Left forelimb (tissue), 1 donor: Measurements from ENCODE around the gene FAM156A.
"Not testable (repeated sequence)": the region's sequence is repeated elsewhere in the genome, so short reads cannot be mapped to it uniquely, and the experiment has no call there.

ENCODE experiments used
- DNase-seq: peaks from one replicate; pipeline ENCODE4 v3.0.0-alpha.2; 2018; ENCODE audit warnings: low spot score

FAM156A gene

GRCh38 chrX:52958113-52958959, at the start of gene FAM156A:
FAM156A (minus strand) TSS chrX:52958518; CDS start chrX:52948588, 9,930 bp downstream.
- DNase-seq = not testable (repeated sequence)

DNA sequence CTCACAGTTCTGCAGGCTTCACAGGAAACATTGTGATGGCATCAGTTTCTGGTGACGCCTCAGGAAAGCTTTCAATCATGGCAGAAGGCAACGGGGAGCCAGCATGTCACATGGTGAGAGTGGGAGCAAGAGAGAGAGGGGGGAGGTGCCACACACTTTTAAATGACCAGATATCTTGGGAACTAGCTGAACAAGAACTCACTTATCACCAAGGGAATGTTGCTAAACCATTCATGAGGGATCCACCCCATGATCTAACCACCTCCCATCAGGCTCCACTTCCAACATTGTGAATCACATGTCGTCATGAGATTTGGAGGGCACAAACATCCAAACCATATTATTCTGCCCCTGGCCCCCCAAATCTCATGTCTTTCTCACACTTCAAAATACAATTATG, 47.0 kb upstream of the FAM156A start:
- DNase-seq = no peak

- DNase-seq = no peak
Measured at GRCh38 chrX:53004811-53005210, 46.5 kb upstream of the FAM156A start.

DNA sequence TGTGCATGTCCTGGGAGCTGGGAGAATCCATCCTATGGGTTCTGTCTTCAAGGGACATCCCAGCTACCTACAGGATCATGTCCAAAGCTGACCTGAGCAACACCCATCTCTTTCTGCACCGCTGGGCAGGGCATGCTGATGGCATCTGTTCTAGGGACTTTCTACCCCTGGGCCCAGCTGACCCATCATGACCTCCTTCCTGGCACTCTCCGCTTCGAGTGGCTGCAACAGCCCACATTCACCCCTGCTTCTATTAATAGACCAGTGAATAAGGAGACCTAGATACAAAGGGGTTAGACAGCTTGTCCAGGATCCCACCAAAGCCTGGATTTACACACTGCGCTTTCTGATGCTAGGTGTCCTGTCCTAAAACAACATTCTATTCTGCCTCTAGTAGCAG, 45.7 kb upstream of the FAM156A start:
- DNase-seq = no peak

DNA sequence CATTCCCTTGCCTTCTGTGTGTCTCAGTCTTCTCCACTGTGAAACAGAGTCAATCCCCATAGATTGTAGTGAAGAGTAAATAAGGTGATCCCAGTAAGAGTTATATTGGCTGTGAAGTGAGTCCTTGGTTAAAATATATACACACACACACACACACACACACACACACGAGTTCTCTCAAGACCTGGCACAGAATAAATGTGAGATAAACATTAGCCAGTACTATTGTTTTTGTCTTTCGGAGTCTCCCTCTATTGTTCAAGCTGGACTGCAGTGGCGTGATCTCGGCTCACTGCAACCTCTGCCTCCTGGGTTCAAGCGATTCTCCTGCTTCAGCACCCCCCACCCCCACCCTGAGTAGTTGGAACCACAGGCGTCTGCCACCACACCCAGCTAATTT, 44.8 kb upstream of the FAM156A start:
- DNase-seq = no peak

GRCh38 chrX:53001958-53002357, 43.6 kb upstream of the FAM156A start:
- DNase-seq = no peak

- no peak for DNase-seq
Measured at GRCh38 chrX:53000447-53001135, 42.3 kb upstream of the FAM156A start.

- DNase-seq = no peak
Measured at GRCh38 chrX:52995987-52996331, 37.6 kb upstream of the FAM156A start.

DNA sequence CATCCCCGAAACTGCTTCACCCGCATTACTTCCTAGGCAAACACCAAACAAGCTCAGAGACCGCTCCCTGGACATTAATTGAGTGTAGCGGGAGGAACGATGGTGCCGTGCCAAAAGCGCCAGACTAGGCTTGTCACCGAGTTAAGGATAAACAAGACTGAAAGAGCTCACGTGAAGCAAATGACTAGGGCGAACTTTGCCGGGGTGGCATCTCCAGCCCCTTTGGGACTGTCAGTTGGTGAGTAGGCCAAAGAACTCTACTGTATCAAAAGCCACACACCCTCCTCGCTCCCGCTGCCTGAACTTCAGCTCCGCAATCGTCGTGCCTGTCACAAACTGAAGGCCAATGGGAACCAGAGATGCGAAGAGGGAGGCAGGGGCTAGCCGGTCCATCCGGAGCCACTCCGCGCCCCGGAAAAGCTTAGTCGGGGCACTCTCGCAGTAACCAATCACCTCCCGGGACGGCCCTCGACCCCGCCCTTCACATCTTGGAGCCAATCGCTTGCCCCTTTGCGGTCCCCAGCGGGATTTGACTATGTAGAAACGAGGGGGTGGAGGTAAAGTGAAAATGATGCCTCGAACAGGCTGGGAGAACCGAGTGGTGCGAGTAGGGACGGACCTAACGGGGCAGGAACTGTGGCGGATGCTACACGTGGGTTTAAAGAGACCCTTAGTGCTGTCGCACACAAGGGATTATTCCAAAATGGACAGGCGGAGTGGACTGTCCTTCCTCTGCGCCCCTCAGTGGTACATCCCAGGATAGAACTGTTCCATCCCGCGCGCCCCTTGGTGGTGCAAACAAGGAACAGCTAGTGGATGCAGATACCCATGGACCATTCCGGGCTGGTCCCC, 37.0 kb upstream of the FAM156A start:
- DNase-seq = peak; percentile 95

- no peak for DNase-seq
Measured at GRCh38 chrX:52990848-52991247, 32.5 kb upstream of the FAM156A start.

GRCh38 chrX:52990011-52990631, 31.8 kb upstream of the FAM156A start:
- DNase-seq = not testable (repeated sequence)

DNA sequence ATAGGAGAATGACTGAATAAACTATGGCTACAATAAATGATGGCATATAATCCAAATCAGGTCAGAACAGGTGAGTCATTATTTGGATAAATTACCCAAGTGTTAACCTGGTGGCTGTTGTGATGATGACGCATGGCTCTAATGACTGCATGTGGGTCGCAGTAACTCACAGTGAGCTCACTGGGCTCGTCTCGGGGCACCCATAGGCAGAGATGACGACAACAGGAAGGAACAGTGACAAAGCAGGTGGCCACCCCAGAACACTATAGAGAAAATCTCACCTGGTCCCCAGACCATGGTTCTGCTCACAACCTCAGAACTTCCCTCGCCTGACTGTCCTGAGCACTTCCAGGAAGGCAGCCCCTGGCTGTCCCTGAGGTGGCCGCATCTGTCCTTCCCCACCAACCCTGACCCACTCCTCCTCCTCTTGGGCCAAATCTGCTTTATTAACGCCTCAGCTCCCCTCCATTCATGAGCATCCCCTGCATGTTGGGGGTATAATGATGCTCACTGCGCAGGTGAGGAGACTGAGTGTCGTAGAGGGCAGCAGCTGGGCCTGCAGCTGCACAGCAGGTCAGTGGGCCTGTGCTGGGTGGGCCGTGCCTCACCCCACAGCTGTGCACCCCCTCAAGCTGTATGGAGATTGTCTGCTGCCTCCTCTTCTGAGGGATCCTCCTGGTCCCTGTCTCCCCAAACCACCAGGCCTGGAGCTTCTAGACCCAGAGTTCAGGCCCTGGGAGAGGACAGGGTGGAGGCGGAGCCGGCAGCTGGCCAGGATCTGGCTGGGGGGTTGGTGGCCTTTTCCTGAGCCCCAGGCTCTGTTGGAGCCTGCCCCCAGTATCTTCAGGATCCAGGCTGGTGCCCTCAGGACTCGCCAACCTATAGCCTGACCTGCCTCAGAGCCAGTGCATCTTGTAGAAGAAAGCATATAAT, 30.9 kb upstream of the FAM156A start:
- no peak for DNase-seq

- DNase-seq = no peak
Measured at GRCh38 chrX:52983321-52984000, 25.1 kb upstream of the FAM156A start.

- no peak for DNase-seq
Measured at GRCh38 chrX:52979993-52980392, 21.7 kb upstream of the FAM156A start.

GRCh38 chrX:52979568-52979967, 21.2 kb upstream of the FAM156A start:
- DNase-seq = no peak

DNA sequence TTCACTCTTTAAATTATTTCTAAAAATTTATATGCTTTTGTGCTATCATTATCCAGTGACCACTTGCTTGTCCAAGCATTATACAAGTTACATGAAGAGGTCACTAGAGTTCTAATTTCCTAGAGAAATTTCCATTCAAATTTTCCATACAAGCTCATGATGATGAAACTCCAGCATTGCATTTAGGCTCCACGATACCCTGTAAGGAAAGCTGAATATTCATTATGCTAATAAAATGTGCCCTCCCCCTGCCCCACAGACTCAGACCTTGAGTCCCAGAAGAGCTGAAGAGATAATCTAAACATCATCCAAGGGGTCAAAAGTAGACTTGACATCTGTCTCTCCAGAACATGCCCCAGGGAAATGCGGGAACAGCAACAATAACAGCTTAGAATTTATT, 19.6 kb upstream of the FAM156A start:
- no peak for DNase-seq

DNA sequence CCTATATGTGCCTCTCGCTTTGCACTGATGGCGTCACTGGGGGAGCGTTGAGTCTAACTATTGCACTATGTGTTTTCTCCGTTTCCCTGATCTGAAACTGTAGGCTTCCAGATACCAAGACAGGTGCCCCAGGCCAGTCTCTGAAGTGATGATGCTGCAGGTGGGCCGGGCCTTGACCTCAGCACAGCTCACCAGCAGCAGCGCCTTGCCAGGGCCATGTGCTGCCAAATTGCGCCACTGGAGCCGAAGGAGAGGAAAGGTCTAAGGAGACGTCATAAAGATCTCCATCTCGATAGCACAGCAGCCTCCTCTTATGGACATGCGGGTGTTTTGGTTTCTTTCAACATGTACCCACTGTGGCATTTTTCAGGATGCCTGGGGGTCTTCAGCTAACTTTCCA, 17.3 kb upstream of the FAM156A start:
- DNase-seq = not testable (repeated sequence)

- DNase-seq = not testable (repeated sequence)
Measured at GRCh38 chrX:52974336-52974992, 16.1 kb upstream of the FAM156A start.

GRCh38 chrX:52967922-52968321, 9.6 kb upstream of the FAM156A start:
- not testable (repeated sequence) for DNase-seq
